DMS114 treated with DMSO at 0.1 percent for 48 hours (cell line): ENCODE results near the gene ACOT7.

Experiments used
- DNase-seq: peaks from one replicate; lab custom pipeline; 2025; ENCODE audit not compliant: unreplicated experiment; lab: John Stamatoyannopoulos, UW

The ACOT7 gene

DNA sequence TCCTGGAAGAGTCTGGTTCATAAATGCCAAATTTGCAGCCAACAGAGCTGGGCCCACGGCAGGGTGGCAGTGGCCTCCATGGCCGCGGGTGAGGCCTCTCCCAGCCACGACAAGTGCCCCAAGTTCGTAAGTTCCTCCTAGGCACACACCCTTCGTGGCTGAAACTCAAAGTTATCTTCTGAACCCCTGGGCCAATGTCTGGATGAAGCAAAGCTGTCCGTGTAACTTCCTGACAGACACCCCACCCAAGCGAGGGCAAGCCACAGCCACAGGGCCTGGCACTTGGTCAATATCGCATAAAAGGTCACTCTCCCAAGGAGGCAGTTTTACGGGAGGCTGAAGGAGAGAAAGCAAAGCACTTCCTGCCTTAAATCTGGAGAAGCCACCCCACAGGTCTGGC is 104.9 kb downstream of the ACOT7 start:
- no peak for DNase-seq

GRCh38 chr1:6288026-6288425 is 105.5 kb downstream of the ACOT7 start:
- DNase-seq: no peak

- DNase-seq: no peak
These were observed 106.1 kb downstream of the ACOT7 start for GRCh38 chr1:6287431-6287886.

GRCh38 chr1:6287029-6287428 is 106.5 kb downstream of the ACOT7 start:
- no peak for DNase-seq

DNA sequence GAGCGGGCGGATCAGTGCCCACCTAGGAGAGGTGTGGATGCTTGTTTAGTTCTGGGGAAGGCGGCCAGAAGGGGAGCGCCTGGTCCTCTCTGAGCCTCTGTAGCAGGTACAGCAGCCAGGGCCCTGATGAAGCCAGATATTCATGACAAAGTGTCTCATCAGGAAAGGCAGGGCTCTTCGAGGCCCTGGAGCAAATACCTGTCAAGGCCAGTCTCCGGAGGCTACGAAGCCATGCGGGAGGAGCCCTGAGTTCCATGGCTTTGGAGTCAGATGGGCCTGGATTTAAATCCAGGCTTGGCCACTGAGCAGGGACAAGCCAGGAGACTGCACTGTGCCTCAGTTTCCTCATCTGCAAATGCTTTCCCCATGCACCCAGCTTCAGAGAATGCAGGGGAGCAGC is 107.3 kb downstream of the ACOT7 start:
- no peak for DNase-seq

GRCh38 chr1:6285336-6285735 is 108.2 kb downstream of the ACOT7 start:
- no peak for DNase-seq

DNA sequence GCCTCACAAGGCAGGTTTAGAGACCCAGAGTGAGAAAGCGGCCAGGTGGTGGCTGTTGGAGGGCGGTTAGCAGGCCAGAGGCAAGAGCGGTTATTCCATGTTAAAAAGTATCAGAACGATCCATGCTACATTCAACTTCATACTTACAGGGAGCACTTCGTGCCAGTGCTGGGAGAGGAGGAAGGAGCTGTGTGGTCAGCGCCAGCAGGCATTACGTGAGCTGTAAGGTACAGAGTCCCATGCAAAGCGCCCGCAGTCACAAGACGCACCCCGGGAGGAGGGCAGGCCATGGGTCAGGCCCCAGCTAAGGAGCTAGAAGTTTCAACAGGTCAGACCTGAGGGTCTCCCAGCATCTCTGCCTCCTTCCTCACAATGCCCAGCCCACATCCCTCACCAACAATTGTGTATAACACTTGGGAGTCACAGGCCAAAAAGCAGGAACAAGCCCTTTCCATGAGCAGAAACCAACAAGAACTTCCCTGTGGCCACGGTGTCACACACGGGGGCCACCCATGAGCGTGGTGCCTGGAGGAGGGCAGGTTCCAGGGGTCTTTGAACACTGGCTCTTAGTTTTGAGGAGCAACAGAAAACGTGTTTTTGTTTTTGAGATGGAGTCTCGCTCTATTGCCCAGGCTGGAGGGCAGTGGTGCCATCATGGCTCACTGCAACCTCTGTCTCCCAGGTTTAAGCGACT is 110.8 kb downstream of the ACOT7 start:
- DNase-seq: no peak

GRCh38 chr1:6281511-6282402 is 111.8 kb downstream of the ACOT7 start:
- no peak for DNase-seq

DNA sequence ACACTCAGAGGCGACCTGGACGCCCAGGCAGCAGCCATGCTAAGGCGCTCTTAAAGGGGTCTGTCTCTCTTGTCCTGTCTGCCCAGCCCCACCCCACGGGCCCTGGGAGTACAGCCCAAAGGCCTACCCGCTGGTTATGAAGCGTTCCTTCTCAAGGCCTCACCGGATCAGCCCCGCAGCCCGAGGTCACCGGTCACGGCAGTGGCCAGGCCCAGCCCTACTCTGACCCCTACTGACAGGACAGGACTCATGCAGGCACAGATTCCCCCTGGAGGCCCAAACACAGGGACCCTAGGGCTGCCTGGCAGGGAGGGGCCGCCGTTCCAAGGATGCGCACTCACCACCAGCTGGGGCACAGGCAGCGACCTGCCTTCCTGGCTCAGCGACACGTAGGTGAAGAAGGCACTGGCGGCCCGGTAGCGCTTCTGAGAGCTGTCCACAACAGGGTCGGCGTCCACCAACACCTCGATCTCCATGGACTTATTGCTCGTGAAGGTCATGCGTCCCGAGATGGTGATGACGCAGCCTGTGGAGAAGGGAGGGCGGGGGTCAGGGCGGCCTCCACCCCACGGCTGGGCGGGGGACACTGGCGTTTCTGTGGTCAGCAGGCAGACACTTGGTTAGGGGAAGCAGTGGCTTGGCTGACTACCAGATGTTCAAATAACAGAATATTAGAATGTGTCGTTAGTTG is 112.7 kb downstream of the ACOT7 start:
- DNase-seq: no peak

DNA sequence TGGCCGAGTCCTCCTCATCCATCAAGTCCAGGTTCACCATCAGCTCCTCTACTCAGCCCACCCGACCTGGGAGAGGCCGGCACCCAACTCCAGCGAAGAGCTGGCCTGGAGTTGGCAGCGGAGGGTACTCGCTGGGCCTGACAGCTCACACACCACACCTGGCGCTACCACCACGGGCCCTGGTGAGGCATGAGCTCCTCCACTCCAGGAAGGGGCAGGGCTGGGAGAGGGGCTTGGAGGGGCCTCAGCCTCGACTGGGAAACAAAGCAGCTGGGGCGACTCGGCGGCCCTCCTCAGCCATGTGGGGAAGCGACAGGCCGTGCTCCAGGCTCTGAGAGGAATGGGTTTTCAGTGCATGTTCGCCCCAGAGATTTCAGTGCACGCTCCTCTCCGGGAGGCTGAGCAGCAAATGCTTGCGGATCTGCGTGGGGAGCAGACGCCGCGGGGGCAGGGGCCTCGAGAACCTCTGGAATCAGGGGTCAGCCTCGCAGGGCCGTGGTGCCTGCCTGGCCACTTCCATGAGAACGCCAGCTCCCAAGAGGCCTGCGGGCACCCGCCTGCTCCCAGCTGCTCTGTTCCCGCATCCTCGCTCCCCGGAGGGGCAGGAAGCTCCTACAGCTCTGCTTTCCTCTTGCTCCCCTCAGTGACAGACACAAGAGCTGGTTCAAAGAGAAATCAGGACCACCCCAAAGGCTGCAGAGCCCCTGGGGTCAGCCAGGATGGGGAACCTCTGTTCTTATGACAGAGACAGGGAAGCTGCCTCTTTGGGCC is 113.8 kb downstream of the ACOT7 start:
- DNase-seq: no peak

- DNase-seq: no peak
These were observed 114.5 kb downstream of the ACOT7 start for GRCh38 chr1:6279066-6279465.

DNA sequence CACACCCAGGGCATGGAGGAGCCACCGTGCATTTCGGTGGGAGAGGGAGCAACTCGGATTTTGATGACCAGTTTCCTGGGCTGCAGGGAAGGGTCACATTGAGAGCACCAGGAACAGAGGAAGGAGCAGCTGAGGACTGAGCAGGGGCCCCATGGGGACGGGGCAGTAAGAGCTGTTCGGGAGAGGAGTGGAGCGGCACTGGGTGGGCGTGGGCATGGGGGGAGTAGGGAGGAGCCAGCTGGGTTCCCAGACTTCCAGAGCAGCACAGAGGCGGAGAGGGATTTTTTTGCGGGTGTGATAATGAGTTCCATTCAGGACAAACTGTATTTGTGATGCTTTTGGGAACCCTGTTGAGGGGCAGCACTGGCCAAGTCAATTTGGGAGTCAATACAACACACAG is 115.3 kb downstream of the ACOT7 start:
- no peak for DNase-seq

GRCh38 chr1:6276811-6277555 is 116.6 kb downstream of the ACOT7 start:
- no peak for DNase-seq

GRCh38 chr1:6275826-6276782 is 117.5 kb downstream of the ACOT7 start:
- no peak for DNase-seq

DNA sequence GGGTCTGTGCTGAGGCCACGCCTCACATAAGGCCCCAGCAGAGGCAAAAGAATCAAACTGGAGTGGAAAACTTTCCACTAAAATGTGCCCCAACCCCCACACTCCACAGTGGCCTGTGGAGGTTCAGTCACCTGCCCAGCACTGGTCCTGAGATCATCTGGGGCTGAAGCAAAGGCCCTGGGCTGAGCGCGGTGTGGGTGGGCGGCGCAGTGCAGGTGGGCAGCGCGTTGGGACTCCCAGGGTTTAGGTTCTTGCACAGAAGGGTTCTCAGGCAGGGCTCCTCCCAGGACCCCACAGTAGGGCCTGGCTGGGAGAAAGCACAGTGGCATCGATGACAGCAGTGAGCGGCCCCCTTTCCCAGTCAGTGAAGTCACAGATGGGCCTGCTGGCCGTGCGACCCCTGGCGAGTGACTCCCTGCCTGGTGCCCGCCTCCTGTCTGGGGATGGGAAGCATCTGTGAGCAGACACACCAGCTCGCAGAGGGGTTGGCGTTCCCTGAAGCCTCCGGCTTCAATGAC is 118.9 kb downstream of the ACOT7 start:
- DNase-seq: no peak

GRCh38 chr1:6274102-6274501 is 119.5 kb downstream of the ACOT7 start:
- DNase-seq: no peak

DNA sequence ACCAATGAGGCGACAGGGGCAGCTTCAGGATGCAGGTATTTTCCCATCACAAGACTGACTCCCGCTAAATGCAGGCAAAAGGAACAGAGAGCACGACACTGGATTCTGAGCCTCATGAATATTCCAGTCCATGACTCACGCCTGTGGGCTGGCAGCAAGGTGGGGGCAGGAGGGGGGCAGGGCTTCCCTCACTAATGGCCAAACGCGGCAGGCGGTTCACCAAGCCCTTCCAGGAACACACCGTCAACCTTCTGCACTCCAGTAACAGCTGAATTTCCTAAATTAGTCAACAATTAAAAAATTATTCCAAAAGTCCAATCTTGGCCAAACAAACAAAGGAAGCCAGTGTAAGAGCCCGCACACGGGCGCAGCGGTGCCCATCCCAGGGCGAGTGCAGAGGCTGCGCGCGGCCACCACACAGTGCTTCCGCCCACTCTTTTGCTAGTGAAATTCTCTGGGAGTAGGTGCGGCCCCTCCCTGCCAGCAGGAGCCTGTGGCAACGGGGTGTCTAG is 120.1 kb downstream of the ACOT7 start:
- no peak for DNase-seq

- DNase-seq: no peak
These were observed 120.7 kb downstream of the ACOT7 start for GRCh38 chr1:6272868-6273267.

- no peak for DNase-seq
These were observed 121.1 kb downstream of the ACOT7 start for GRCh38 chr1:6272452-6272851.
